Measurements from ENCODE around the gene RBP2. TPM values are rescaled to one million over a fixed set of nuclear protein-coding genes. Genes with fewer than 3 reads are reported as not detected.

Gene RBP2
- total RNA-seq, 4 donors from 2014 or later = not detected

DNA sequence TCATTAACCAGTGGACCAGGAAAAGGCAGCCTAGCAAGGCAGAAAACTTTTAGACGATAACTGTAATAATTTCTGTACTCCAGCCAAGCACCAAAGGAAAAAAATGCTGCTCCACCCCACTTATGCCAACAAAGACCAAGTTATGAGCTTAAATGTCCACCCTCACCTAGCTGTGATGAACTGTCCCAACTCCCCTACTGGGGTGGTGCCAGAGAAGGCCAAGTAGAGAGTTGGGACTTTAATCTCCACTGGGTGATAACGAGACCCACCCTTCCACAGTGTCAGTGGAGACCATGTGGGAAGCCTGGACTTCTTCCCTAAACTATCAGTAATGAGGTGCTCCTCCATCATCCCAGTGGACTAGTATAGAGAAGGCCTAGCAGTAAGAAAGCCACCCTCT is 53.1 kb downstream of the RBP2 start:
- Histone ChIP-seq H3K4me3 (no peak overlapping the region), H3K27ac (no peak overlapping the region), H3K4me1 (peaks cover 12 to 17% of the 10 kb centered on the region in 2 donors), H3K36me3 (no peaks in the 10 kb centered on the region), H3K27me3 (no peaks in the 10 kb centered on the region), H3K9me3 (no peaks in the 10 kb centered on the region)
- no peak for TF ChIP-seq POLR2A (IDR thresholded peaks at IDR 0.05)
- TF ChIP-seq, protein P1, sequence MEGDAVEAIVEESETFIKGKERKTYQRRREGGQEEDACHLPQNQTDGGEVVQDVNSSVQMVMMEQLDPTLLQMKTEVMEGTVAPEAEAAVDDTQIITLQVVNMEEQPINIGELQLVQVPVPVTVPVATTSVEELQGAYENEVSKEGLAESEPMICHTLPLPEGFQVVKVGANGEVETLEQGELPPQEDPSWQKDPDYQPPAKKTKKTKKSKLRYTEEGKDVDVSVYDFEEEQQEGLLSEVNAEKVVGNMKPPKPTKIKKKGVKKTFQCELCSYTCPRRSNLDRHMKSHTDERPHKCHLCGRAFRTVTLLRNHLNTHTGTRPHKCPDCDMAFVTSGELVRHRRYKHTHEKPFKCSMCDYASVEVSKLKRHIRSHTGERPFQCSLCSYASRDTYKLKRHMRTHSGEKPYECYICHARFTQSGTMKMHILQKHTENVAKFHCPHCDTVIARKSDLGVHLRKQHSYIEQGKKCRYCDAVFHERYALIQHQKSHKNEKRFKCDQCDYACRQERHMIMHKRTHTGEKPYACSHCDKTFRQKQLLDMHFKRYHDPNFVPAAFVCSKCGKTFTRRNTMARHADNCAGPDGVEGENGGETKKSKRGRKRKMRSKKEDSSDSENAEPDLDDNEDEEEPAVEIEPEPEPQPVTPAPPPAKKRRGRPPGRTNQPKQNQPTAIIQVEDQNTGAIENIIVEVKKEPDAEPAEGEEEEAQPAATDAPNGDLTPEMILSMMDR (IDR thresholded peaks at IDR 0.05 in 4 of 5, conservative IDR thresholded peaks at IDR 0.05 in 1 of 5) = no peak
- in situ Hi-C loops (cut with MboI; ENCODE audit: low sequenced_read_pairs in 4 of 4) (loop anchor here in 2 of 4 donors (10.0 kb wide), 2 partner anchors 512 to 1442 kb away; partner anchors contain the start of gene CLSTN2 (in 1 of the 2)), intact Hi-C loops (cut with DNase I; ENCODE audit: low total_unique reads) (no loop called here)
- DNase-seq = no peak
- ATAC-seq = no peak

DNA sequence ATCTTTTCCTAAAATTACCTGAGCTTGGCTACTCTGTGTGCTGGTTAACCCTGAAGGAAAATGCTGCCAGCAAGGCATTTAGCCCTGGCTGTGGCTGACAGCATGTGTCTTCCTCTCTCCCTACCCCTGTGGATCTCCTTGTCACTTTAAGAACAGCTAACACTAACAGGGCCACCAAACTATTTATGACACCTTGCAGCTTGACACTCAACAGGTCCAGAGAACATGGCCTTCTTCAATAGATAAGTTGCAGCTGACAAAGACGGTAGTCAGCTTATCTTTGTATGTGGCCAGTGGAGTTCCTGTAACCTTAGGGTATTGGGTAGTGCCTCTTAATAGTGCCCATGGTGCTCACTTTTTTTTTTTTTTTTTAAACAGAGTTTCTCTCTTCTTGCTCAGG is 54.9 kb downstream of the RBP2 start:
- Histone ChIP-seq H3K36me3 (no peaks in the 10 kb centered on the region), H3K4me1 (peaks cover 12 to 17% of the 10 kb centered on the region in 2 donors), H3K27ac (no peak overlapping the region), H3K27me3 (no peaks in the 10 kb centered on the region), H3K4me3 (no peak overlapping the region), H3K9me3 (no peaks in the 10 kb centered on the region)
- in situ Hi-C loops (cut with MboI; ENCODE audit: low sequenced_read_pairs in 4 of 4) = loop anchor here in 2 of 4 donors (10.0 kb wide), 2 partner anchors 513 to 1443 kb away; partner anchors contain the start of gene CLSTN2 (in 1 of the 2)
- ATAC-seq = no peak
- TF ChIP-seq, protein P1 (IDR thresholded peaks at IDR 0.05 in 4 of 5, conservative IDR thresholded peaks at IDR 0.05 in 1 of 5) = no peak
- no peak for TF ChIP-seq POLR2A (IDR thresholded peaks at IDR 0.05)
- intact Hi-C loops (cut with DNase I; ENCODE audit: low total_unique reads) = no loop called here
- DNase-seq = no peak

DNA sequence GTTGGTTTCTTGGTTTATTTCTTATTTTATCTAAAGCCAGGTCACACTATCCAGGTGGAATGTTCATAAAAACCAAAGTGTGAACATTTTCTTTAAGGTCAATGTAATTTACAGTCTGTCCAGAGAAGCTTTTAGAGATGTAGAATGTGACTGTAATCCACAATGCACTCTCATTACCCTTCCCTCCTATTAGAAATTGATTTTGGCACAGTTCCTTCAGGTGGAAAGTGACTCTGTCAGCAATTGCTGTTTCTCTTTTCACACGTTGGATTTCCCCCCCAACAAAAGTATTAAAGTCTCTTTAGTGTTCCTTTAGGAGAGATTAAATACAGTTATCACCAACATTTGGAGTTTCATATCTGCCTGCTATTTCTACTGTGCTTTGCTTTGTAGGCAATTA is 55.3 kb downstream of the RBP2 start:
- no peaks in the 10 kb centered on the region for H3K27me3 ChIP-seq
- H3K9me3 ChIP-seq = no peaks in the 10 kb centered on the region
- no peak for TF ChIP-seq POLR2A (IDR thresholded peaks at IDR 0.05)
- TF ChIP-seq, protein P1 (IDR thresholded peaks at IDR 0.05 in 4 of 5, conservative IDR thresholded peaks at IDR 0.05 in 1 of 5) = no peak
- ATAC-seq (no peak), DNase-seq (no peak)
- peaks cover 12 to 17% of the 10 kb centered on the region in 2 donors for H3K4me1 ChIP-seq
- H3K27ac ChIP-seq = no peak overlapping the region
- in situ Hi-C loops (cut with MboI; ENCODE audit: low sequenced_read_pairs in 4 of 4) = loop anchor here in 2 of 4 donors (10.0 kb wide), 2 partner anchors 514 to 1444 kb away; partner anchors contain the start of gene CLSTN2 (in 1 of the 2)
- no peak overlapping the region for H3K4me3 ChIP-seq
- H3K36me3 ChIP-seq = no peaks in the 10 kb centered on the region
- intact Hi-C loops (cut with DNase I; ENCODE audit: low total_unique reads) = no loop called here

DNA sequence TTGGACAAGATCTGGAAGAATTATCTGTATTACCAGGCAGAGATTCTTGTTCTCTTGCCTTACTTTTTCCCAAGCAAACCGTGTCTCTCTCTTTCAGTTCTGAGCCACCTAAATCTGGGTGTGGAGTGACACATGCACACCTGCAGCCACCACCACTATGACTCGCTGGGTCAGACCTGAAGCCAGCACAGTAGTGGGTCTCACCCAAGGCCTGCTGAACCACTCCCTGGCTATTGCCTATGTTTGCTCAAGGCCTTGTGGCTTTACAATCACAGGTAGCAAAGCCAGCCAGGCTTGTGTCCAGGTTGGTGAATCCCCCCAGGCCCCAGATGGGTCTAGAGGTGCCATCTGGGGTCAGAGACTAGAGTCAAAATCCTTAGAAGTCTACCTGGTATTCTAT is 58.2 kb downstream of the RBP2 start:
- H3K4me1 ChIP-seq = peaks cover 8 to 17% of the 10 kb centered on the region in 2 donors
- peaks cover 0 to 1% (median 0%) of the 10 kb centered on the region in 3 donors for H3K9me3 ChIP-seq
- no peak for TF ChIP-seq POLR2A (IDR thresholded peaks at IDR 0.05)
- TF ChIP-seq, protein P1 (IDR thresholded peaks at IDR 0.05 in 4 of 5, conservative IDR thresholded peaks at IDR 0.05 in 1 of 5) = no peak
- no peak overlapping the region for H3K27ac ChIP-seq
- DNase-seq = no peak
- H3K36me3 ChIP-seq = no peaks in the 10 kb centered on the region
- no peak overlapping the region for H3K4me3 ChIP-seq
- no peaks in the 10 kb centered on the region for H3K27me3 ChIP-seq
- in situ Hi-C loops (cut with MboI; ENCODE audit: low sequenced_read_pairs in 4 of 4) = no loop called here
- intact Hi-C loops (cut with DNase I; ENCODE audit: low total_unique reads) = no loop called here
- no peak for ATAC-seq

DNA sequence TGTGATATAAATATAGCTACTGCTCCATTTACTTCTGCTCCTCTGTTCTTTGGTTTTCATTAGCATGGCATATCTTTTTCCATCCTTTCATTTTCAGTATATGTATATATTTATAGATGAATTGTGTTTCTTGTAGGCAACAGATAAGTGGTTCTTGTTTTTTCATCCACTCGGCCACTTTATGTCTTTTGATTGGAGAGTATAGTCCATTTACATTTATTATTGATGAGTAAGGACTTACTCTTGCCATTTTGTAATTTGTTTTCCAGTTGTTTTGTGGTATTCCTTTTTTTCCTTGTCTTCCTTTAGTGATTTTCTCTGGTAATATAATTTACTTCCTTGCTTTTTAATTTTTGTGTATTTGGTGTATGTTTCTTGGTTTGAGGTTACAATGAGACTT is 60.0 kb downstream of the RBP2 start:
- Histone ChIP-seq H3K27me3 (no peaks in the 10 kb centered on the region), H3K9me3 (peaks cover 0 to 8% (median 0%) of the 10 kb centered on the region in 3 donors), H3K4me3 (no peak overlapping the region), H3K27ac (no peak overlapping the region), H3K4me1 (peaks cover 0 to 6% of the 10 kb centered on the region in 2 donors), H3K36me3 (no peaks in the 10 kb centered on the region)
- no peak for DNase-seq
- ATAC-seq = no peak
- TF ChIP-seq, protein P1 (IDR thresholded peaks at IDR 0.05 in 4 of 5, conservative IDR thresholded peaks at IDR 0.05 in 1 of 5) = no peak
- no peak for TF ChIP-seq POLR2A (IDR thresholded peaks at IDR 0.05)
- in situ Hi-C loops (cut with MboI; ENCODE audit: low sequenced_read_pairs in 4 of 4) (no loop called here), intact Hi-C loops (cut with DNase I; ENCODE audit: low total_unique reads) (no loop called here)

Data from gastrocnemius medialis (tissue), 4 donors.